Fibroblast of pulmonary artery (primary cell): ENCODE results near the gene SDK1.

Source experiments
- DNase-seq: peaks from one replicate; pipeline ENCODE4 v3.0.0-alpha.2; 2010; ENCODE audit warnings: low read depth
- H3K4me3 ChIP-seq: replicated peaks from 2 replicates; pipeline ENCODE4 v1.5.1; 2011; ENCODE audit warnings: low read depth, mild to moderate bottlenecking, control low read depth, low read length, moderate library complexity
- TF ChIP-seq, protein P1 (sequence below): IDR thresholded peaks from 2 replicates; pipeline ENCODE4 v1.5.1; 2011; ENCODE audit warnings: mild to moderate bottlenecking, control low read depth, low read length, inconsistent platforms; ENCODE audit errors: missing control alignments

The SDK1 gene

GRCh38 chr7:3630081-3630480 lies 329.0 kb downstream of the SDK1 start:
- TF ChIP-seq, protein P1, sequence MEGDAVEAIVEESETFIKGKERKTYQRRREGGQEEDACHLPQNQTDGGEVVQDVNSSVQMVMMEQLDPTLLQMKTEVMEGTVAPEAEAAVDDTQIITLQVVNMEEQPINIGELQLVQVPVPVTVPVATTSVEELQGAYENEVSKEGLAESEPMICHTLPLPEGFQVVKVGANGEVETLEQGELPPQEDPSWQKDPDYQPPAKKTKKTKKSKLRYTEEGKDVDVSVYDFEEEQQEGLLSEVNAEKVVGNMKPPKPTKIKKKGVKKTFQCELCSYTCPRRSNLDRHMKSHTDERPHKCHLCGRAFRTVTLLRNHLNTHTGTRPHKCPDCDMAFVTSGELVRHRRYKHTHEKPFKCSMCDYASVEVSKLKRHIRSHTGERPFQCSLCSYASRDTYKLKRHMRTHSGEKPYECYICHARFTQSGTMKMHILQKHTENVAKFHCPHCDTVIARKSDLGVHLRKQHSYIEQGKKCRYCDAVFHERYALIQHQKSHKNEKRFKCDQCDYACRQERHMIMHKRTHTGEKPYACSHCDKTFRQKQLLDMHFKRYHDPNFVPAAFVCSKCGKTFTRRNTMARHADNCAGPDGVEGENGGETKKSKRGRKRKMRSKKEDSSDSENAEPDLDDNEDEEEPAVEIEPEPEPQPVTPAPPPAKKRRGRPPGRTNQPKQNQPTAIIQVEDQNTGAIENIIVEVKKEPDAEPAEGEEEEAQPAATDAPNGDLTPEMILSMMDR: no peak
- DNase-seq: no peak
- no peak overlapping the region for H3K4me3 ChIP-seq

DNA sequence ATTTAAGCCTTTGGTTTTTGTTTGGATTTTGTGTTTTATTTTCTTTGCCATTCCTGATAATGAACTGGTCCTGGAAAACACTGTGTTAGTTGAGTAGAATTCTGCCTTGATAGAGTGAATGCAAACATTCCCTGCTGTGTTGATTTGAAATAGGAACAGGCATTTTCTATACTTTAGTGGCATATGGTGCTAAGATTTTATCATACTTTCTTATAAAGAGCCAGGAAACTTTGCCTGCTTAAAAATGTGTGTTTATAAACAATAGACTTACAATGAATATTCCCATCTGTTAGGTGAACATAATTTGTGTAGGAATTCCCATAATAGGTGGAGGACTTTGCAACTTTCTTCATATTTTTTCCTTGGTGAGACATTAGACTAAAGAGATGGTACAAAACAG lies 333.3 kb downstream of the SDK1 start:
- TF ChIP-seq, protein P1: no peak
- H3K4me3 ChIP-seq: no peak overlapping the region
- no peak for DNase-seq

DNA sequence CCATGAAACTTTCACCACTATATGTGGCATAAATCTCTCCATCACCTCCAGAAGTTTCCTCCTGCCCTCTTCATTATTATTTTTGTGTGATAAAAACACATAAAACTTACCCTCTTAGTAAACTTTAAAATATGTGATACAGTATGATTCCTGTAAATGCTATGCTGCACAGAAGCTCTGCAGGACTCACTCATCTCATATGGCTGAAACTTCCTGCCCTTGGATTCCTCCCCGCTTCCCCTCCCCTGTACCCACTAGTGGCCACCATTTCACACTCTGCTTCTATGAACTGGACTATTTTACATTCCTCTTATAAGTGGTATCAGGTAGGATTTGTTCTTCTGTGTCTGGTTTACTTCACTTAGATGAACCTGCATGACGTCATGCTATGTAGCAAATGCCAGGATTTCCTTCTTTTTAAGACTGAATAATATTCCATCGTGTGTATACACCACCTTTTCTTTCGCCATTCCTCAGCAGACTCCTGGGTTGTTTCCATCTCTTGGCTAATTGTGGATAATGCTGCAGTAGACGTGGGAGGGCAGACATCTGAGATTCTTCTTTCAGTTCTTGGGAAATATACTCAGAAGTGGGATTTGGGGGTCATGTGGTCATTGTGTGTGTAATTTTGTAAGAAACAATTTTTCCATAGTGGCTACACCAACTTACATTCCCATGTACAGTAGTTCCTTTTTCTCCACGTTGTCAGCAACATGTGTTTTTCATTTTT lies 335.2 kb downstream of the SDK1 start:
- no peak overlapping the region for H3K4me3 ChIP-seq
- TF ChIP-seq, protein P1: no peak
- peak; percentile 4 for DNase-seq

DNA sequence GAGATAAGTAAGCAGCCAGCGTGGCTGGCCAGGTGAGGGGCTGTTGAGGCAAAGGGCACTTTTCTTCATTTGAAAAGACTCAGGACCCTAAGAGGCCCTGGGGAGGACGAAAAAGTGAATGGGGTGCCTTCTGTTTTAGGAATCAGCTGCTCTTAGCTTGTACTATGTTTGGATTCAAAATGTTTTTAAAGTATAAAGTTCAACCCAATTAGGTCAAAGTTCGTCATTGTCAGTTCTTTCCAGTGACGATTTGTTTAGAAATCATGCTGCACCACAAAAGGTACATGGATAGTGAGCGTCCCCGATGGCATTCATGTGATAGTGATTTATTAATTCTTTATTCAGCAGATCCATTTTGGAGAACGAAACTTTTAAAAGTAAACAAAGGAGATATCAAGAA lies 338.2 kb downstream of the SDK1 start:
- TF ChIP-seq, protein P1: no peak
- H3K4me3 ChIP-seq: no peak overlapping the region
- no peak for DNase-seq

DNA sequence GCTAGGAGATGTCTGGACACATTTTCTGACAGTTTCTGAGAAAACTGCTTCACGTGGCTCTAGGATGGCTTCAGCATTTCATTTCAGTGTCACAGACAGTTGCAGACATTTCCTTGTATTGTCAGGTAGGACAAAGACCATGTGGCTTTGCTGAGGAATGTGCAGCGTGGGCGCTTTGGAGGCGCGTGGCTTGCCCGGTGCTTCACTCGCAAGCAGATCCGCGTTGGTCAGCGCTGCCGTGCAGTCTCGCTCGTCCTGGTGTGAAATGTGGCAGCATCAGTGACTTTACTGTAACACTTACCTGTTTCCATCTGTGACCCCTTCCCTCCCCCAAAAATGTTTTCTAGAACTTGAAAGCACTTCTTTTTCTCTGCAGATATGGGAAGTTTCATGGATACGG lies 340.5 kb downstream of the SDK1 start:
- no peak overlapping the region for H3K4me3 ChIP-seq
- no peak for DNase-seq
- TF ChIP-seq, protein P1: no peak

- H3K4me3 ChIP-seq: no peak overlapping the region
- no peak for DNase-seq
- TF ChIP-seq, protein P1: no peak
Measured at GRCh38 chr7:3643091-3643490, 342.0 kb downstream of the SDK1 start.

- H3K4me3 ChIP-seq: no peak overlapping the region
- TF ChIP-seq, protein P1: no peak
- no peak for DNase-seq
Measured at GRCh38 chr7:3648276-3648675, 347.2 kb downstream of the SDK1 start.
